Heart right ventricle (tissue), 16 donors: ENCODE measurements around the gene ANKS6. TPM values are rescaled to one million over a fixed set of nuclear protein-coding genes. Genes with fewer than 3 reads are reported as not detected.

ENCODE experiments used
- ATAC-seq, 8 donors: fragments of 200-7000 bp; cut with Tn5 transposase; one replicate each; pipeline ENCODE4 v1.9.1; 2020; ENCODE audit warnings: mild to moderate bottlenecking in 8 of 8, moderate library complexity in 8 of 8, moderate number of reproducible peaks in 1 of 8
- DNase-seq, 2 donors: peaks; one replicate each; pipeline ENCODE4 v3.0.0-alpha.2; 2020
- H3K27ac ChIP-seq, 10 donors: fragments of 200-600 bp; sonication (generic) in 2 of 10; one replicate each; pipeline versions ENCODE4 v1.5.0 to v1.8.0; 2020 to 2022; ENCODE audit warnings: mild to moderate bottlenecking in 3 of 10
- H3K27me3 ChIP-seq, 7 donors: fragments of 200-600 bp; one replicate each; pipeline ENCODE4 v1.8.0; 2021 to 2022; ENCODE audit warnings: mild to moderate bottlenecking in 2 of 7
- H3K36me3 ChIP-seq, 9 donors: fragments of 200-600 bp; sonication (generic) in 1 of 9; one replicate each; pipeline versions ENCODE4 v1.5.0 to v1.8.0; 2020 to 2022; ENCODE audit warnings: mild to moderate bottlenecking in 2 of 9
- H3K4me1 ChIP-seq, 9 donors: fragments of 200-600 bp; sonication (generic) in 1 of 9; one replicate each; pipeline versions ENCODE4 v1.5.0 to v1.8.0; 2020 to 2022; ENCODE audit warnings: mild to moderate bottlenecking in 4 of 9
- H3K4me3 ChIP-seq, 10 donors: fragments of 200-600 bp; sonication (generic) in 2 of 10; one replicate each; pipeline versions ENCODE4 v1.5.0 to v1.8.0; 2020 to 2022; ENCODE audit warnings: mild to moderate bottlenecking in 7 of 10, moderate library complexity in 2 of 10
- H3K9me3 ChIP-seq, 11 donors: fragments of 200-600 bp in 10 of 11; sonication (generic) in 2 of 11; one replicate each; pipeline versions ENCODE4 v1.5.0 to v1.8.0; 2013 to 2022; ENCODE audit warnings: mild to moderate bottlenecking in 2 of 11, control low read depth in 1 of 11, moderate library complexity in 1 of 11
- CTCF ChIP-seq, 9 donors: fragments of 200-600 bp; sonication (generic) in 2 of 9; IDR thresholded peaks; one replicate each; pipeline versions ENCODE4 v1.5.0 to v1.8.0; 2021 to 2022; ENCODE audit warnings: antibody characterized with exemption in 9 of 9, mild to moderate bottlenecking in 5 of 9, moderate library complexity in 1 of 9
- WGBS, 2 donors: extraction: QIAGEN DNeasy Blood & Tissue Kit; methylation state at CpG; one replicate each; pipeline ENCODE4 v1.1.7; 2013; ENCODE audit warnings: inconsistent platforms in 1 of 2; 5-methylcytosine and 5-hydroxymethylcytosine counted together
- intact Hi-C, 10 donors: fragments of 100-400 bp; cut with DNase I; formaldehyde crosslinking; loops; one replicate each; pipeline versions ENCODE4 v1.11.1 to v1.14.2; 2022
- polyA plus RNA-seq, 2 donors: library from polyadenylated mRNA; stranded (reverse); fragments of 200-250 nt; gene quantifications; one replicate each; pipeline ENCODE4 v1.2.3, GENCODE V29; 2013
- total RNA-seq, 10 donors: library from RNA; stranded (reverse); fragmentation: NEBNext Ultra II Directional in 3 of 10; extraction: Animal tissue kit (Norgen Biotek cat#: 25700) in 3 of 10; gene quantifications; one replicate each; pipeline versions ENCODE4 v1.2.1 to v1.2.4, GENCODE V29; 2021 to 2023
- donor health status: Arrhythmogenic right ventricular cardiomyopathy.
- donor health status: ischemic (EF 13 %, LVEDD 7.1; RV severe dilation, severe dysfunction).
- donor health status: healthy with polysubstance abuse.
- donor health status: DM: no; HTN: yes; CAD: no.
- donor health status: DM: no; HTN: no; CAD: no.
- donor health status: ischemic (EF 25% LVEDD 6.9; RV normal size, moderate dysfunction).
- donor health status: ischemic (EF 25% LVEDD 5.7; RV mildly dilated, moderate dysfunction).
- donor health status: healthy.
- donor health status: DM: yes; HTN: yes; CAD: no.
- donor health status: Ischemic cardiomyopathy.
- donor health status: ischemic (EF 35%, LVEDD 5.7; RV mildly dilated, moderate dysfunction).
- donor health status: nonischemic (EF 11% LVEDD 7.7; RV severe dilation, severe dysfunction).
- donor health status: DM: yes; HTN: yes; CAD: no.
- donor health status: PGD.
- donor health status: ischemic (EF 29% LVEDD 5.4; RV normal size, mild dysfunction).
- donor health status: nonischemic (EF 23%, LVEDD 6.1; RV moderate dilation, normal function).

The ANKS6 gene
- total and polyA plus RNA-seq, 12 donors: 3.1 to 8.0 (median 4.2) TPM

- intact Hi-C loops: no loop called here
Observed at GRCh38 chr9:98780059-98780749, 16.2 kb downstream of the ANKS6 start.

GRCh38 chr9:98778711-98779530 is 17.4 kb downstream of the ANKS6 start:
- DNase-seq (no peak), ATAC-seq (no peak)
- Histone ChIP-seq H3K36me3 (peaks cover 0 to 37% (median under 1%) of the 10 kb centered on the region in 9 donors), H3K27me3 (no peaks in the 10 kb centered on the region), H3K4me3 (no peak overlapping the region), H3K9me3 (no peaks in the 10 kb centered on the region), H3K4me1 (no peaks in the 10 kb centered on the region), H3K27ac (no peak overlapping the region)
- no peak for TF ChIP-seq CTCF (IDR thresholded peaks at IDR 0.05)
- intact Hi-C loops: loop anchor here in 3 of 10 donors (5.0 to 10.0 kb wide), 3 partner anchors 244 to 462 kb away; no protein-coding TSS in a partner anchor
- WGBS, 2 donors: 67 to 72% methylated on average over 8 of the region's 8 CpGs

More at GRCh38 chr9:98780059-98780749, 16.2 kb downstream of the ANKS6 start:
- no peaks in the 10 kb centered on the region for H3K27me3 ChIP-seq
- no peaks in the 10 kb centered on the region for H3K4me1 ChIP-seq
- peaks cover 0 to 37% (median 0%) of the 10 kb centered on the region in 9 donors for H3K36me3 ChIP-seq
- no peak overlapping the region for H3K27ac ChIP-seq
- no peaks in the 10 kb centered on the region for H3K9me3 ChIP-seq
- ATAC-seq: no peak
- no peak for TF ChIP-seq CTCF (IDR thresholded peaks at IDR 0.05)
- 94 to 96% methylated on average over 11 of the region's 11 CpGs for WGBS, 2 donors
- DNase-seq: no peak
- no peak overlapping the region for H3K4me3 ChIP-seq

GRCh38 chr9:98778251-98778650 is 18.1 kb downstream of the ANKS6 start:
- Histone ChIP-seq H3K27me3 (no peaks in the 10 kb centered on the region), H3K27ac (no peak overlapping the region), H3K9me3 (no peaks in the 10 kb centered on the region), H3K36me3 (peaks cover 0 to 37% (median 7%) of the 10 kb centered on the region in 9 donors), H3K4me3 (no peak overlapping the region), H3K4me1 (no peaks in the 10 kb centered on the region)
- intact Hi-C loops: loop anchor here in 3 of 10 donors (5.0 to 10.0 kb wide), 3 partner anchors 243 to 461 kb away; no protein-coding TSS in a partner anchor
- TF ChIP-seq CTCF (IDR thresholded peaks at IDR 0.05): no peak
- DNase-seq (no peak), ATAC-seq (no peak)
- WGBS, 2 donors: 96 to 97% methylated on average over 8 of the region's 8 CpGs

- DNase-seq (no peak), ATAC-seq (no peak)
- H3K4me1 ChIP-seq: no peaks in the 10 kb centered on the region
- no peaks in the 10 kb centered on the region for H3K27me3 ChIP-seq
- intact Hi-C loops: loop anchor here in 6 of 10 donors (2.0 to 10.0 kb wide), 4 partner anchors 243 to 463 kb away; no protein-coding TSS in a partner anchor
- H3K27ac ChIP-seq: no peak overlapping the region
- peaks cover 0 to 39% (median 11%) of the 10 kb centered on the region in 9 donors for H3K36me3 ChIP-seq
- no peak overlapping the region for H3K4me3 ChIP-seq
- H3K9me3 ChIP-seq: no peaks in the 10 kb centered on the region
- 92 to 97% methylated on average over 4 of the region's 4 CpGs for WGBS, 2 donors
- TF ChIP-seq CTCF (IDR thresholded peaks at IDR 0.05): no peak
Observed at GRCh38 chr9:98777618-98778017, 18.7 kb downstream of the ANKS6 start.
